ENCODE data around the gene SEMA5B. TPM values are rescaled to one million over a fixed set of nuclear protein-coding genes. Genes with fewer than 3 reads are reported as not detected.

Gene SEMA5B
- total RNA-seq, 2 experiments from 2014 or later, result 0.22 TPM; not detected in 1

- Mint-ChIP-seq H3K4me1 (ENCODE audit: low read depth) (peaks cover 21% of the 10 kb centered on the region), H3K4me3 (no peak overlapping the region), H3K27me3 (no peaks in the 10 kb centered on the region), H3K9me3 (no peaks in the 10 kb centered on the region), H3K36me3 (ENCODE audit: low read depth) (no peaks in the 10 kb centered on the region), H3K27ac (no peak overlapping the region)
- Histone ChIP-seq H3K27me3 (ENCODE audit: control insufficient read depth in 1 of 2, insufficient read depth in 2 of 2, low read length in 2 of 2) (no peaks in the 10 kb centered on the region), H3K4me3 (ENCODE audit: low read length) (no peak overlapping the region), H3K9me3 (ENCODE audit: control insufficient read depth in 1 of 2, insufficient read depth in 1 of 2, low read length in 2 of 2) (no peaks in the 10 kb centered on the region), H3K27ac (ENCODE audit: low read depth in 1 of 2, low read length in 2 of 2) (no peak overlapping the region), H3K4me1 (ENCODE audit: insufficient read depth, low read length) (peaks cover 20% of the 10 kb centered on the region), H3K36me3 (ENCODE audit: insufficient read depth, low read length) (no peaks in the 10 kb centered on the region)
- no peak for TF ChIP-seq CTCF (IDR thresholded peaks at IDR 0.05)
- POLR2A ChIA-PET, result no interaction called here
- intact Hi-C loops (cut with DNase I, micrococcal nuclease), result no loop called here
- ATAC-seq (ENCODE audit: poor library complexity) (no peak), DNase-seq (peak in 2 of 14 experiments; percentile 9 to 29)
- CTCF ChIA-PET, result no interaction called here
Measured at GRCh38 chr3:123072152-123072551, 44.6 kb upstream of the SEMA5B start.

GRCh38 chr3:123071581-123071980 is 44.0 kb upstream of the SEMA5B start:
- H3K9me3 ChIP-seq (ENCODE audit: control insufficient read depth in 1 of 2, insufficient read depth in 1 of 2, low read length in 2 of 2), result no peaks in the 10 kb centered on the region
- peaks cover 23% of the 10 kb centered on the region for H3K4me1 ChIP-seq (ENCODE audit: insufficient read depth, low read length)
- Mint-ChIP-seq H3K9me3 (no peaks in the 10 kb centered on the region), H3K4me1 (ENCODE audit: low read depth) (peaks cover 24% of the 10 kb centered on the region), H3K4me3 (no peak overlapping the region), H3K27me3 (no peaks in the 10 kb centered on the region), H3K27ac (no peak overlapping the region), H3K36me3 (ENCODE audit: low read depth) (no peaks in the 10 kb centered on the region)
- no peaks in the 10 kb centered on the region for H3K36me3 ChIP-seq (ENCODE audit: insufficient read depth, low read length)
- no peak for DNase-seq
- POLR2A ChIA-PET, result no interaction called here
- TF ChIP-seq CTCF (IDR thresholded peaks at IDR 0.05), result no peak
- intact Hi-C loops (cut with DNase I, micrococcal nuclease), result no loop called here
- no peaks in the 10 kb centered on the region for H3K27me3 ChIP-seq (ENCODE audit: control insufficient read depth in 1 of 2, insufficient read depth in 2 of 2, low read length in 2 of 2)
- H3K4me3 ChIP-seq (ENCODE audit: low read length), result no peak overlapping the region
- CTCF ChIA-PET, result no interaction called here
- ATAC-seq (ENCODE audit: poor library complexity), result no peak
- no peak overlapping the region for H3K27ac ChIP-seq (ENCODE audit: low read depth in 1 of 2, low read length in 2 of 2)

- DNase-seq, result no peak
- no peak for TF ChIP-seq CTCF (IDR thresholded peaks at IDR 0.05)
- ATAC-seq (ENCODE audit: poor library complexity), result no peak
- no peaks in the 10 kb centered on the region for H3K27me3 ChIP-seq (ENCODE audit: control insufficient read depth in 1 of 2, insufficient read depth in 2 of 2, low read length in 2 of 2)
- H3K4me3 ChIP-seq (ENCODE audit: low read length), result no peak overlapping the region
- Mint-ChIP-seq H3K4me1 (ENCODE audit: low read depth) (peaks cover 27% of the 10 kb centered on the region), H3K9me3 (no peaks in the 10 kb centered on the region), H3K36me3 (ENCODE audit: low read depth) (no peaks in the 10 kb centered on the region), H3K4me3 (no peak overlapping the region), H3K27me3 (no peaks in the 10 kb centered on the region), H3K27ac (no peak overlapping the region)
- H3K9me3 ChIP-seq (ENCODE audit: control insufficient read depth in 1 of 2, insufficient read depth in 1 of 2, low read length in 2 of 2), result no peaks in the 10 kb centered on the region
- ChIA-PET POLR2A (no interaction called here), CTCF (no interaction called here)
- H3K27ac ChIP-seq (ENCODE audit: low read depth in 1 of 2, low read length in 2 of 2), result no peak overlapping the region
- H3K4me1 ChIP-seq (ENCODE audit: insufficient read depth, low read length), result peaks cover 24% of the 10 kb centered on the region
- H3K36me3 ChIP-seq (ENCODE audit: insufficient read depth, low read length), result no peaks in the 10 kb centered on the region
- intact Hi-C loops (cut with DNase I, micrococcal nuclease), result no loop called here
Measured at GRCh38 chr3:123071146-123071545, 43.6 kb upstream of the SEMA5B start.
